NCI-H187 treated with DMSO at 0.1 percent for 48 hours (cell line): Measurements from ENCODE around the gene MRPL32.
"Not testable (repeated sequence)": the region's sequence is repeated elsewhere in the genome, so short reads cannot be mapped to it uniquely, and the experiment has no call there.

ENCODE experiments used
- DNase-seq: peaks from one replicate; lab custom pipeline; 2025; lab: John Stamatoyannopoulos, UW

MRPL32 gene

DNA sequence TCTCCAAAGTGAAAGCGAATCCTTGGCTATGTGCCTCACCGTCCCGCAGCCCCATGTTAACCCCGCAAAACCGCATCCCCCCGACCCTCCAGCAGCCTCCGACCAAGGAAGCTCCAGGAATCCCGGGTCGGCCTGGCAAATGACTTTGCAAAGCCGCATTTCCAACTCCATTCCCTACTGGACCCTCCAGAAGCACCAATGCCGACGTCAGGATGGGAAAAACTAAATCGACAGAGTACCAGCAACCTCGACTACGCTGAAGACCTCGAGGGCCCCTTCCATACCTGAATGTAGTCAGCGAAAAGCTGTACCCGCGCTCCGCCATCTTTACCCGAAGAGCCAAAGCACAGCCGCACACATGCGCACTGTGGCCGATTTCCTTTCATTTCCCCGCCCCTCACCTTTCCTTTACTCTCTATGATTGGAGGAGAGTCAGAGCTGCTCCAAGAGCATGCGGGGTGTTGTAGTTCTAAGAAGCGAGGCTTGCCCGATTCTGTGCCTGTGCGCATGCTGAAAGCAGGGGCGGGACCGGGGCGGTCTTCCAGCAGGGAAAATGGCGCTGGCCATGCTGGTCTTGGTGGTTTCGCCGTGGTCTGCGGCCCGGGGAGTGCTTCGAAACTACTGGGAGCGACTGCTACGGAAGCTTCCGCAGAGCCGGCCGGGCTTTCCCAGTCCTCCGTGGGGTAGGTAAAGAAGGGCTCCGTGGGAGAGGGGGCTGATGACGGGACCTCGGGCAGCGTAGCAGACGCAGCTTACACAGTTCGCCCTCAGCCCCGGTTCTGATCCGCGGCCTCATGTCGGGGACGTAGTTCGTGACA is at the start of gene MRPL32, which contains the start of gene PSMA2:
Gene MRPL32, plus strand, starts transcription at position 543 of the 818 bp plus-strand sequence. Its CDS starts 11 bp downstream, at position 554.
Gene PSMA2, minus strand, starts transcription at position 341 of the 818 bp plus-strand sequence. Its CDS starts 16 bp downstream, at position 325.
- DNase-seq = peak; percentile 95

DNA sequence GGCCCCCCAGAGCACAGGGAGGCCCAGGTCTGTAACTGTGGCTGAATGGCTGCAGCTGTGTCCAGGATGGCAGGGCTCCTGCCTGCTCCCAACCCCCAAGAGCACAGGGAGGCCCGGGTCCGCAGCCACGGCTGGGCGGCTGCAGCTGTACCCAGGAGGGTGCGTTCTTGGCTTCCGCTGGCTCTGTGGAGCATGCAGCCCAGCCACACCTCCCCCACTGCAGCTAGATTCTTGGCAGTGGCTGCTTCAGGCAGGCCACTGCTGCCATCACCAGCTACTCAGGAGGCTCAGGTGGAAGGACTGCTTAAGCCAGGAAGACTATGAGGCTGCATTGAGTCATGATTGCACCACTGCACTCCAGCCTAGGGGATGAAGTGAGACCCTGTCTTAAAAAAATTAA is 48.2 kb upstream of the MRPL32 start:
- DNase-seq = no peak

DNA sequence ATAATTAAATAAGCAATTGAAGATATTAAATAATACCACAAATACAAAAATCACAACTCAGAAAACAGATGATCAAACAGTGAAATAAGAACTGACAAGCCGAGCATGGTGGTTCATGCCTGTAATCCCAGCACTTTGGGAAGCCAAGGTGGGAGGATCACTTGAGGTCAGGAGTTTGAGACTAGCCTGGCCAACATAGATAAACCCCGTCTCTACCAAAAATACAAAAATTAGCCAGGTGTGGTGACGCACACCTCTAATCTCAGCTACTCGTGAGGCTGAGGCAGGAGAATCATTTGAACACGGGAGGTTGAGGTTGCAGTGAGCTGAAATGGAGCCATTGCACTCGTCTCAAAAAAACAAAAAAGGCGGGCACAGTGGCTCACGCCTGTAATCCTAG is 47.0 kb upstream of the MRPL32 start:
- DNase-seq = not testable (repeated sequence)

DNA sequence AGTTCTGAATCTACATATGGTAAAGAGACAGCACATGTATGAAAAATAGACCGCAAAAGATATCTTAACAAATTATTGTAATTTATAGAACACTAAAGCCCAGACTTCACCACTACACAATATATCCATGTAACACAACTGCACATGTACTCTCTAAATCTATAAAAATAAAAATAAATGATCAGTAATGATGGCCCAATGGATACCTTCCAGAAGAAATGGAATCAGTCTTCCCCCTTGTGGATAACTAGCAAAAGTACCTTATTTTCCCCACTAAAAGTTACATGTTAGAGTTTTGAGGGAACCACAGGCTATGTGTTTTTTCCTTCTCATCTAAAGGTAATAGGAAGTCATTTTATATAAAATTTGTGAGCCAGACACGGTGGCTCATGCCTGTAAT is 46.0 kb upstream of the MRPL32 start:
- no peak for DNase-seq

DNA sequence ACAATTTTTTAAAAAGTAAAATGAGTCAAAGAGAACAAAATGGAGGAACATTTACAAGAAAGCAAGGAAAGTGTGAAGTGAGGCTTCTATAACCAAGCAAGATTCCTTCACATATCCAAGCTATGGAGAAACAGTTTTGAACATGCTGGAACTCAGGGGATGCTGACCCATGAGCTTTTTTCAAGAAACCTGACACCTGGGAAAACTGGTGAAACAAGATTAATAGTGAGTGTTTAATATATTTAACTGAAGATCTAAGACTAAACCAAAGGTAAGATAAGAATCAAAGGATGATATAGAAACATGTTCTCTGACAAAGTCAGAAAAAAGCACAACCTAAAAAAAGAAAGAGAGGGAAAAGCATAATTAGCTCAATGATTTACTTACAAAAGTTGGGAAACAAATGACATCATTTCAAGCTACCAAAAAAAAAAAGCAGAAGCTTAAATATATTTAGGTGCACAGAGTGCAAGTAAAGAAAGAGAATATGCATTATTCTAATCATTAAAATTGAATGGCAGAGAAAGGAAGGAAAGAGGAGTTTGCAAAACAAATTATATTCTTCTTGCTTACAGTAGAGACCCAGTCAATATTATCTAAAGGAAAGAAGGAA is 45.2 kb upstream of the MRPL32 start:
- DNase-seq = no peak

DNA sequence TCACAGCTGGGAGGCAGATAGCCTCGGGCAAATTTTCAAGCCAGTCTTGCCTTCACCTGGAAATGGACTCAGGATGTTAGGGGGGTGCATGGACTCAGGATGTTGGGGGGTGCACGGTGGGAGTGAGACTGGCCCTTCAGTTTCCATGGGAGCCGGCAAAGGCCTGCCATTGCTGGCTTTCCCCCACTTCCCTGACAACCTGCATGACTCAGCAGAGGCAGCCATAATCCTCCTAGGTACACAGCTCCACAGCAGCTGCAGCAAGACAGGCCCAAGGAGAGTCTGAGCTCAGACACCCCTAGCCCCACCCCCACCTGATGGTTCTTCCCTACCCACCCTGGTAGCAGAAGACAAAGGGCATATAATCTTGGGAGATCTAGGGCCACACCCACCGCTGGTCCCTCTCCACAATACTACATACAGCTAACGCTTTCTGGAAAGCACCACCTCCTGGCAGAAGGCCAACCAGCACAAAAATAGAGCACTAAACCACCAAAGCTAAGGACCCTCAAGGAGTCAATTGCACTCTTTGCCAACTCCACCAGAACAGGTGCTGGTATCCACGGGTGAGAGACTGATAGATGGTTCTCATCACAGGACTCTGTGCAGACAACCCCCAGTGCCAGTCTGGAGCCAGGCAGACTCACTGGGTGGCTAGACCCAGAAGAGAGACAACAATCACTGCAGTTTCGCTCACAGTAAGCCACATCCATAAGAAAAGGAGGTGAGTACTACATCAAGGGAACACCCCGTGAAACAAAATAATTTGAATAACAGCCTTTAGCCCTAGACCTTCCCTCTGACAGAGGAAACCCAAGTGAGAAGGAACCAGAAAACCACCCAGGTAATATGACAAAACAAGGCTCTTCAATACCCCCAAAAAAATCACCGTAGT is 38.6 kb upstream of the MRPL32 start:
- DNase-seq = peak; percentile 87

DNA sequence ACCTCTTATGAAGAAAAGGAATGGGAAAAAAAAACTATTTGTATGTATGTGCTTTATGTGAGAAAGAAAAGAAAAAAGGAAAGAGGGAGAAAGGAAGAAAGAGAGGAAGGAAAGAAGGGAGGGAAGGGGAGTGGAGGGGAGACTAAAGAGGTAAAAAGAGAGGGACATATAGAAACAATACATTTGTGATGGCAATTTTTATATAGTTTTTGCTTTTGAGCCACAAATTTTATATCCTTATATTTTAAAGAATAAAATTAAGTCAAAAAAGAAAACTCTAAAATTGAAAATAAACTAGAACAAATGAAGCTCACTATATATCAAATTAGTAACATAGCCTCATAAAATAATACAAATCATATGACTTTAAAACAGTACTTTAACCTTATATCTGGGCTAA is 31.3 kb upstream of the MRPL32 start:
- DNase-seq = no peak

DNA sequence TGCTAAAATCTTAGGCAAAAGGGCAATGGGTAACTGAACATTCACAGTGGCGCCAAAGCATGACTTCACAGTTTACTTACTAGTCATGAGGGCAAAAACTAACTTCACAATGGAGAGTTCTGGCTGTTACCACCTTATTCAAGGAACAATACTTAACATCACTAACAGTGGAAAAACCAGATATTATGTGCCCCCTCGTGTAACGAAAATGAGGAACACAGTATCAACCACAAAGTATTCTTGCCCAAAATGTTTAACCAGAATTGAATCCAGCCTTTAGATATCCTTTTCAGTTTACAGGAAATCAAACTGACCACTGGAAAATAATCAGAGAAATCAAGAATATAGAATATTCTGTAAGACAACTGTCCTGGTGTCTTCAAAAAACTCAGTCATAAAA is 29.8 kb upstream of the MRPL32 start:
- no peak for DNase-seq

DNA sequence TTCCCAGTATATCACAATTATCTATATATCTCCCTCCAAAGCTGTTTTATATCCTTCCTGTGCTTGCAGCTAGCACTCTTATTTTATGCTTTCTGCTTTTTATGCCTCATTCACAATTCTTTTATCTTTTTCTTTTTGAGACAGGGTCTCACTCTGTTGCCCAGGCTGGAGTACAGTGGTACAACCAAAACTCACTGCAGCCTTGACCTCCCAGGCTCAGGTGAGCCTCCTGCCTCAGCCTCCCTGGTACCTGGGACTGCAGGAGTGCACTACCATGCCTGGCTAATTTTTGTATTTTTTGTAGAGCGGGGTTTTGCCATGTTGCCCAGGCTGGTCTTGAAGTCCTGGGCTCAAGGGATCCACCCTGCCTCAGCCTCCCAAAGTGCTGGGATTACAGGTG is 26.0 kb upstream of the MRPL32 start:
- DNase-seq = no peak

DNA sequence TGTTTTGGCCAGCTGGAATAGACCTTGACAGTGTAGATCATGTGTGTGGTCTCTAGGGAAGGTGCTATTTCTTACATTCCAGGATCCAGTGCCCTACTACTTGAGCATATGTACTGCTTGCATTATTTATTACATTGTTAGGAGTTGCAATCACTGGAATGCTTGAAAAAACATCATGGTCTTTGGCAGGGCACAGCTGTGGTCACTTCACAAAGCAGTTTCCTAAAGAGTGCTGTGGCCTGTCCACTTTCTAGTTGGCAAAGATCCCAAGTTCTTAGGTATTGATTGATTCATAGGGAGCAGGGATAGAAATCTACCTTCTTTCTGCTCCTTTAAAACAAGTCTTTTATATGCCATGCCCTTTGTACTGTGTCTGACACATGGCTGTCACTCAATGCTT is 24.9 kb upstream of the MRPL32 start:
- no peak for DNase-seq

DNA sequence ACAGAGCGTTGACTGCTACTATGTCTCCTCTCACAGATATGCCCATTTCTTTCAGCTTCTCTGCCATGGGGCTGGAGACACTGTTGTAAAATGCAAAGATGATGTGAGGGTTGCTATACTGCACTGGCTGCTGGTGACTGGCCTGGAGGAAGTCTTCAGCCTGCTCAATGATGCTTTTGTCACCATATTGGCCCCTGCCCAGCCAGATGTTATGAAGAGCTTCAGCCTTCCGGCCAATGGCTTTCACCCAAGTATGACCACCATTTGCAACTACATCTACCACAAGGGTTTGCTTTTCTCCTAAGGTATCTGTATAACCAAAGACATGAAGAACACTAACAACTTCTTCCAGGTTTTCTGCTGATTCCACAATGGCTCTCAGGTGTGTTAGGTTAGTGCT is 21.9 kb upstream of the MRPL32 start:
- no peak for DNase-seq

DNA sequence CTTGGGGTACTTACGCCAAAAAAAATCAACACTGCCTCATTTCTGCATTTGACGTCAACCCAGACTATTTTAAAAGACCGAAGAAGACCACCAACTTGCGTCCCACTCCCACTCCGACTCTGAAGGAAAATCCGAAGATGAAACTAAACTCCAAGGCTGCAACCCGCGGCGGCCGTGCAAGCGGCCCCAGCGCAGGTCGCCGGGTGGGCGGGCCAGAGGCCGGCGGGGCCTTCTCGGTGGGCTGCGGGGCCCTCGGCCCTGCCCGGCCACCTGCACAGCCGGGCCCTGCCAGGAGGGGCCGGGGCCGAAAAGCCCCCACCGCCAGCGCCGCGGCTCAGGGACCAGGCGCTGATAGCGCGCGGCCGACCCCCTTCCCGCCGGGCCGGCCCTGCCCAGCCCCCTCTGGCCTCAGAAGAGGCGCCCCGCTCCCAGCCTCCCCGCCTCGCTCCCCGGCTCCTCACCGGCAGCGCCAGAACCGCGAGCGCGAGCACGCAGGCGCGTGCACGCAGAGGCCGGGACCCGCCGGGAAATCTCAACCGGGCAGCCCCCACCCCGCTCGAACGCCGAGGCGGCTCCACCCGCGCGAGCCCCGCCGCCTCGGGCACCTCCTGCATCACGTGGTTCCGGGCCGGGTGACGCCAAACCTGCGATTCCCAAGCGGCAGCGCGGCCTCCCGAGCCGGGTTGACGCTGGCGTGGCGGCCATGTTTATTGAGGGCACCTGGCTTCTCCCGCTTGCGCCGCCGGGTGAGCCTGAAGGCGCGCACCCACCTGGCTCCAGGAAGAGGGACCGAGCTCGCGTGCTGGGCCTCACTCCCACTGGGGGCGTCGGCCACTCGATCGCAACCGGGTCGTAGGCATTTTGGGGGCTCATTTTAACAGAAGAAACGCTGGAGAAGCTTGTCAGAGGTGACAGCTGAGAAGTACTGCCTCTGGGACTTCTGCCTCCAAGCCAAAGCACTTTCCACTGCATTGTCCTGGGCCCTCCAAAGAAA is 20.4 kb upstream of the MRPL32 start, which contains the start of gene C7orf25:
Gene C7orf25, minus strand, starts transcription at position 617 of the 994 bp plus-strand sequence. CDS start 1,170 bp downstream, outside the sequence.
- DNase-seq = peak; percentile 58

DNA sequence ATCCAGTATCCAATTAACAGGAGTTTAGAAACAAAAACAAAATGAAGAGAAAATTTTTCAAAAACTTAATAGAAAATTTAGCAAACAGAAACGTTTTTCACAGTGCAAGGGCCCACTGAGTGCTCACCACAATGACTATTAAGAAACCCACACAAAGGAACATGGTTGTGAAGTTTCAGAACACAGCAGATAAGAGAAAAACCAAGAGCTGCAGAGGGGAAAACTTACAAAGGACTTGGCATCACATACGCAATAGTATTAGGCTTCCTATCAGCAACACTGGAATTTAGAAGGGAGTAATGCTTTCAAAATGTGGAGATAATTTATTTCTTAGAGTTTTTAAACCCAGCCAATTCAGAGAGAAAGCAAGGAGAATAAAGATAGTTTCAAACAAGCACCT is 18.6 kb upstream of the MRPL32 start:
- DNase-seq = no peak

DNA sequence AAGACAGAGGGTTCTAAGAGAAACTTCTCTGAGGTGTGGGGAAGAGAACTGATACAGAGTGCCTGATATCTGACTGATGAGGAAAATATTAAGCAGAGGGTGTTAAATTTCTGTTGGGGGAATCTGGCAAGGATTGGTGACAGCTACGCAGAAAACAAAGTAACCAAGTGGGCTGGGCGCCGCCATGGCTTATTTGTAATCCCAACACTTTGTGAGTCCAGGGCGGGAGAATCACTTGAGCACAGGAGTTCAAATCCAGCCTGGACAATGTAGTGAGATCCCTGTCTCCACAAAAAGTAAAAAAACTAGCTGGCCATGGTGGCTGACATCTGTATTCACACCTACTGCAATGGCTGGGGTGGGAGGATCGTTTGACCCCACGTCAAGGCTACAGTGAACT is 18.2 kb upstream of the MRPL32 start:
- no peak for DNase-seq

DNA sequence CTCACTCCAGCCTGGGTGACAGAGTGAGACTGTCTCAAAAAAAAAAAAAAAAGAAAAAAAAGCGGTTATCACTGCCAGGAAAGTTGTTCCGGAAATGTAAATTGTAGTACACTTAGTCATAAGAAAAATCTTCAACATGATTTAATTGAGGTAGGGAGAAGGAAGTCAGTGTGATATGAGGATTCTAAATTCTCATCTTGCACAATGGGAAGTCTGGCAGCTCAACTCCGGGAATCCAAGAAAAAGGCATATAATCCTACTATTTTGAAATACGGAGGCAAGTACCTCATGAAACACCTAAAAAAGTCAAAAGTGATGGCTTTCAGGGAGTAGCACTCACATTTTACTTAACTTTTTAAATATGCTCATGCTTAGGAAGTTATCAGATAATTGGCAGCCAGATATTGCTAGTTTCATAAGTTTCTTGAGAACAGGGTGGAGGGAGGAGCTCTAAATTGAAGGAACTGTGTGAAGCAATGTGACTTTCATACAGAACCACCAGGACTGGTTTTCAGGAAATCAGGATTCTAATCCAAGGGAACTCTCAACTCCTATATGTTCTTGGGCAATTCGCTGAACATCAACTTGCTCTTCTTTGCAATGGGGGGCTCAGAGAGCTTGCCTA is 17.6 kb upstream of the MRPL32 start:
- no peak for DNase-seq

DNA sequence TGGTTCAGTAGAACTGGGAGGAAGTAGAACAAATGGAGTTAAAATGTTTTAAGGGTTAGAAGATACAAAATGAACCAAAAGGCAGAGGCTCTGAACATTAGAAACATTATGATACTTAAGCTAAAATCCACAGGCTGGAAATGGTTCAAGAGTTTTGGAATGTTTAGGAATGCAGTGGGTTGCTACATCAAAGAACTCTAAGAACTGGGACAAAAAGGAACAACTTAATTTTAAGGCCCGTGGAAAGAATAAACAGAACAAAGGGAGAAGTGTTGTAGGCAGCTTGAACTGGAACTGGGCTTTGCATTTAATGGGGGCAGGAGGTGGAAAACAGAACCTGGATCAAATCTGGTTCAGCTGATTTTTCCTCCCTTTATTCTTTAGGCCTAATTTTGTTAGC is 16.8 kb upstream of the MRPL32 start:
- no peak for DNase-seq

DNA sequence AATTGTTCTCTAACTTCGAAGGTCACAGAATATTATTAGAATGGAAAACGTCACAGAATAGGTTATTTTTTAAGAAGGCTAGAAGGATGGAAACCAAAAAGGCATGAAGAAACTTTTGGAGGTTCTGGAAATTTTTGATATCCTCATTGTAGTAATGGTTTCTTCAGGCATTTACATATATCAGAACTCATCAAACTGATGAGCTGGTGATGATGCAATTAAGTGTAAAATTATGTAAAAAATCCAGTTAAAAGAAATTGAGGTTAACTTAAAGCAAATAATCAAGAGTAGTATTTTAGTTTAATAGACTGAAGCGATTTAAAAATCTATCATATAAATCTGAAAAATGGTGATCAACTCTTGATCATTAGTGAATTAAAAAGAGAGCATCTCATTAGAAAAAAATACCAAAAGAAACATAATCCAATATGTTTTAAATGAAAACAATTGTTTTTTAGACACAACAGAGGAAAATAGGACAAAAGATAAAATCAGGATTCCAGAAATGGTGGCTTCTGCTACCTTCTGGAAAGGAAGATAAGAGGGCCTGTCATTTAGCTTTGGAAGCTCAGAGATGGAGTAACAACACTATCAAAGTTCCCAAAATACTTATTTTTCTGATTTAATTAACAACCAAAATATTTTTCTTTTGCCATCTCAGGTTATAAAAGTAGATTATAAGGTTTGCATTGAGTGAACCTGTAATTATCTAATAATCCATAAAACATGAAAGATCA is 10.0 kb upstream of the MRPL32 start:
- DNase-seq = no peak

DNA sequence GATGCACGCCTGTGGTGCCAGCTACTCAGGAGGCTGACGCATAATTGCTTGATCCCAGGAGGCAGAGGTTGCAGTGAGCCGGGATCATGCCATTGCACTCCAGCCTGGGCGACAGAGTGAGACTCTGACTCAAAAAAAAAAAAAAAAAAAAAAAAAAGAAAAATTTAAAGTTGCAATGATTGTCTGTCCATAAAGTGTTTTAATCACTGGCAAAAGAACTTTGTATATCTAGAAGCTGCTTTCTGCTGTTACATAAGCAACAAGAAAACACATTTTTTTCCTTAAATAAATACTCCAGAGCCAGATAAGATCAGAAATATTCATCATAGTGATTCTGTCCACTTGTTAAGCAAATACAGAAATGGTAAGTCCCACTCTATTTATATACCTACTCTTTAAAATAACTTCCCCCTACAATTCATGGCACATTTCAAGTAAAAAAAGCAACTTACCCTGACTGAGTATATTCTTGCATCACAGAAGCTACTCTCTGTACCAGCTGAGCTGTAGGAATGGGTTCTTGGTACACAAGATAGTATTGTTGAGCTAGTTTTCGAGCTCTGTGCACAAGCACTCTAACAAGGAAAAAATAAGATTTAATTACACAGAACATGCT is 7.8 kb upstream of the MRPL32 start:
- DNase-seq = no peak

DNA sequence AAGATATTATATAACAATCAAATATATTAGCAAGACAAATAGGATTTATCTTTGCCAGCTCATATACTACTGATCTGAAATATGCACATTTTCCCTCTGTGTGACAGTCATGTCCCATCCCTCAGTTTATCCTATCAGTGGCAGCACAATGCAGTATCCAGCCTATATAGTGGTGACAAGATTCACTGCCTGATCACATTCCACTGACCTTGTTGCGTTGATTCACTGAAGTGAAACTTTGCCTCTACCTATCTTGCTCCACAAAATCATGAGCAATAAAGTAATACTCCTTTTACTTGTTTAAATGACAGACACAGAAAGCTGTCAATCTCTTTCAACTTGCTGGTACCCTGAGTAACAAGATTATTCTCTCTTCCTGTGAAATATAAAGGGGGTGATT is 6.5 kb upstream of the MRPL32 start:
- no peak for DNase-seq

DNA sequence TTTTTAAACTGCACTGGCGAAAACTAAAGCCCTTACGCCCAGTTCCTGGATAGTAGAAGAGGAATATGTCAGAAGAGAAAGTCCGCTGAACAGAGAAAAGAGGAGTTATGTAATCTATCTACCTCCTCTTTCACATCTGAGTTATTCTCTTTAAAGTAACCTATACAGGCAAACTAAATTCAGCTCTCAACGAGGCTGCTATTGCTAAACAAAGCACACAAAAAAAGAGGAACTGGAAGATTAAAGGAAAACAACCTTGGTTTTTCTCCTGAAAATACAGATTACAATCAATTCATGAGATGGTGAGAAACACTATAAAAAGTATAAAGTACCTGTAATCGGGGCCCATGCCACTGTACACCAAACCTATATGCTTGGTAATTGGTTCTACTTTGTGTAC is 6.0 kb upstream of the MRPL32 start:
- DNase-seq = no peak
